Measurements from ENCODE around the gene ANTXR1.

DNA sequence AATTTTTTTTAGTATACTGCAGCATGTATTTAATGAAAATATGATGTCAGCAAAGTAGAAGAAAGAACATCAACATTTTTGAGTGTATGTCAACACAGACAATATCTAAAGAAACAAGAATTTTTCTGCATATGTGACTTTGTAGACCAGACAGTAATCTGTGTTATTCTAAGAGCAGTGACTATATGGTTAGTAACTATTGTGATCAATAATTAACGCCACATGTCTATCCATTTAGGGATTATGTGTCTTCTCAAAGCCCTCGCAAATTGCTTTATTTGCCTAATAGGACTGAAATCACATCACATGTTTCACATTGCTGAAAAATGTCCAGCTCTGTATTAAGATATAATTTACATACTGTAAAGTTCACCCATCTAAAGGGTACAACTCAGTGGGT lies 266.2 kb downstream of the ANTXR1 start:
- TF ChIP-seq, protein P1, sequence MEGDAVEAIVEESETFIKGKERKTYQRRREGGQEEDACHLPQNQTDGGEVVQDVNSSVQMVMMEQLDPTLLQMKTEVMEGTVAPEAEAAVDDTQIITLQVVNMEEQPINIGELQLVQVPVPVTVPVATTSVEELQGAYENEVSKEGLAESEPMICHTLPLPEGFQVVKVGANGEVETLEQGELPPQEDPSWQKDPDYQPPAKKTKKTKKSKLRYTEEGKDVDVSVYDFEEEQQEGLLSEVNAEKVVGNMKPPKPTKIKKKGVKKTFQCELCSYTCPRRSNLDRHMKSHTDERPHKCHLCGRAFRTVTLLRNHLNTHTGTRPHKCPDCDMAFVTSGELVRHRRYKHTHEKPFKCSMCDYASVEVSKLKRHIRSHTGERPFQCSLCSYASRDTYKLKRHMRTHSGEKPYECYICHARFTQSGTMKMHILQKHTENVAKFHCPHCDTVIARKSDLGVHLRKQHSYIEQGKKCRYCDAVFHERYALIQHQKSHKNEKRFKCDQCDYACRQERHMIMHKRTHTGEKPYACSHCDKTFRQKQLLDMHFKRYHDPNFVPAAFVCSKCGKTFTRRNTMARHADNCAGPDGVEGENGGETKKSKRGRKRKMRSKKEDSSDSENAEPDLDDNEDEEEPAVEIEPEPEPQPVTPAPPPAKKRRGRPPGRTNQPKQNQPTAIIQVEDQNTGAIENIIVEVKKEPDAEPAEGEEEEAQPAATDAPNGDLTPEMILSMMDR (IDR thresholded peaks at IDR 0.05), result no peak
- TF ChIP-seq POLR2A (IDR thresholded peaks at IDR 0.05), result no peak
